ENCODE data around the gene GALNT18. TPM values are rescaled to one million over a fixed set of nuclear protein-coding genes. Genes with fewer than 3 reads are reported as not detected.

The GALNT18 gene
- total RNA-seq, 1 experiment from 2014 or later: 6.6 TPM

DNA sequence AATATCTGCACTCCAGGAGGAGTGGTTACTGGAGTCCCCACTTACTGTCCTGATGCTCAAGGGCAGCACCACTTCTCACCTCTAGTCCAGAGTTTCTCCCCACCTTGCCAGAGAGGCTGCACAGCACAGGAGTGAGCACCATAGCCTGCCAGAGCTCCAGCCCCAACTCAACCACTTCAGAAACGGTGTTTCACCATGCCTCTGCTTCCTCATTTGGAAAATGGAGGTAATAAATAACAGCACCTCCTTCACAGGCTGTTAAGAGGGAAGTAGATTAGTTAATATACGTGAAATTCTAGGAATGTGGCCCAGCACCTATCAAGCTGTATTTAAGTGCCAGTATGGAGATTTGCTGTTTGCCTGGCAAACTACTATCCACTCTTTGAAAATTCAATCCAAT, 63.0 kb downstream of the GALNT18 start:
- no peaks in the 10 kb centered on the region for H3K27me3 ChIP-seq (replicated peaks)
- no peak for DNase-seq (ENCODE audit: low read depth in 1 of 2, low spot score in 2 of 2)
- no peaks in the 10 kb centered on the region for H3K36me3 ChIP-seq
- no peak overlapping the region for H3K4me3 ChIP-seq
- no peak overlapping the region for H3K27ac ChIP-seq
- H3K4me1 ChIP-seq (replicated peaks): no peaks in the 10 kb centered on the region
- no peaks in the 10 kb centered on the region for H3K9me3 ChIP-seq (replicated peaks)

DNA sequence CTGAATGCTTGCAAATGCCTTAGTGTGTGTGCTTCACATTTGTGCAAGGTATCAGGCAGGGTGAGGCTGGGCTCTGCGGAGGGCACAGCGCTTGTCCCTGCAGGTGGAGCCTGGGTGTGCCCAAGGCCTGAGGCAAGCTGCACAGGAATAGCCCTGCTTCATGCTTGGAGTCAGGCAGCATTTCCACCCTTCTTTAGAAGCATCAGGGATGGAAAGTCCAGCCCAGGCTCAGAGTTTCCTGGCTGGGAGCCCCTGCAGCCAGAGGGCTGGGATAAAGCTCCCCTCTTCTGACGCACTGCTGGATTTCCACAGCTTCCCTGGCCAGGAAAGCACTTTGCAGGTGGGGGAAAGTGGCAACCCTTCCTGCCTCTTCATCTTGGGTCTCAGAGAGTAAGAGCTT, 63.4 kb downstream of the GALNT18 start:
- Histone ChIP-seq H3K4me1 (replicated peaks) (no peaks in the 10 kb centered on the region), H3K4me3 (no peak overlapping the region), H3K27me3 (replicated peaks) (no peaks in the 10 kb centered on the region), H3K27ac (no peak overlapping the region), H3K36me3 (no peaks in the 10 kb centered on the region), H3K9me3 (replicated peaks) (no peaks in the 10 kb centered on the region)
- DNase-seq (ENCODE audit: low read depth in 1 of 2, low spot score in 2 of 2): no peak

DNA sequence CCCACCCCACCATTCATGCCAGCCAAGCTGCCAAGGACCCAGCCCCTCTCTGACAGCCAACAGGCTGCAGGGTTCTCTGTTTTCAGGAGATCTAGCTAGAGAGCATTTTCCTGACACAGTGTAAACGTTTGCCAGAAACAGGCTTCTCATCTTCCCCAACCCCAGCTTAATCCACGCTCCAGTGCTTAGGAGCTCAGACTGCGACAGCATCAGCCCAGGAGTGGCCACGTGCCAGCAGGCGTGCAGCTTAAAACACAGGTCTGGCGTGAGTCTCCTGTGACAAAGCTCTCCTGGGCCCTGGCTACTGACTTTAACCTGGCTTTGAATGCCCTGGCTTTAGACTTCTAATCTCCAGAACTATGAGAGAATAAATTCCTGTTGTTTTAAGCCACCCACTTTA, 66.6 kb downstream of the GALNT18 start:
- no peaks in the 10 kb centered on the region for H3K27me3 ChIP-seq (replicated peaks)
- no peaks in the 10 kb centered on the region for H3K4me1 ChIP-seq (replicated peaks)
- no peak for DNase-seq (ENCODE audit: low read depth in 1 of 2, low spot score in 2 of 2)

DNA sequence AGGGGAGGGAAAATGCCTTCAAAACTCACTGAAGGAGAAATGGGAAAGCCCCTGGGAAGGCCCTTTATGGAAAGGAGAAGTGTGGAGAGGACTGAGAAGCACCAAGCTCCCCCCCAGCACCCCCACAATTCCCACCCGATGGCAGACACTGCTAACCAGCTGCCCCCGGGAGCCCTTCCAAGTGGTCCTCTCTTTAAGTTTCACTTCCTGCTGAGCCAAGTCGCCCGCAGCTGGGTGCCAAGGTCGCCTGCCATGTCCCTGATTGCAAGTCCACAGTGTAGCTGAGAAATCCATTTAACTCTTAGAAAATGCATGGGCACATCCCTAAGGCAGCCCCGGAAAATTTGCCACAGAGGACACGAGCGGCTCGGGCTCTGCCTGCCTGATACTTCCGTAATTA, 68.2 kb downstream of the GALNT18 start:
- no peak for DNase-seq (ENCODE audit: low read depth in 1 of 2, low spot score in 2 of 2)
- Histone ChIP-seq H3K27me3 (replicated peaks) (no peaks in the 10 kb centered on the region), H3K4me1 (replicated peaks) (no peaks in the 10 kb centered on the region), H3K4me3 (no peak overlapping the region), H3K9me3 (replicated peaks) (no peaks in the 10 kb centered on the region), H3K27ac (no peak overlapping the region), H3K36me3 (no peaks in the 10 kb centered on the region)

More for the DNA sequence above, 66.6 kb downstream of the GALNT18 start:
- H3K36me3 ChIP-seq: no peaks in the 10 kb centered on the region
- no peak overlapping the region for H3K4me3 ChIP-seq
- H3K27ac ChIP-seq: no peak overlapping the region
- no peaks in the 10 kb centered on the region for H3K9me3 ChIP-seq (replicated peaks)

DNA sequence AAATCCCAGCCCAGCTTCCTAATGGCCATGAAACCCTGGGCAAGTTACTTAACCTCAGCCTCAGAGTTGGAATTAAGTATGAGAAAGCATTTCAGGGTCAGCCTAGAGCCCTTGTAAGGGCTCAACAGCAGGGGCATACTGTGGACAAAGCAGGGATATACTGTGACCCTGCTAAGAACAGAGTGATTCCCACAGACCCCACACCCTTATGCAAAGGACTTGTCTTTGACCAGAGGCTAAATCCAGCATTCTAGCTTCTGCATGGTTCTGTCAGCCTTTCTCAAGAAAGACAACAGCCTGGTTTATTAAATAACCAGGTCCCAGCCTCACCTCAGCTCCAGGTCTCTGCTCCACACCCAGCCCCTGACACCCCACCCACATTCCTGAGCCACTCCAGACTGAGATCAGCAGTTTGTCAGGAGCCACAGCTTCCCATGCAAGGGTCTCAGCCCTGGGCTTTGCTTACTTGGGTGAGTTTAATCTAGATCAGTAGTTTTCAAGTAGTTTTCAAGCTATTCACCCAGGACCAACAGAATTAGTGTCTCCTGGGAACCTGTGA, 69.2 kb downstream of the GALNT18 start:
- H3K4me3 ChIP-seq: no peak overlapping the region
- no peaks in the 10 kb centered on the region for H3K4me1 ChIP-seq (replicated peaks)
- H3K9me3 ChIP-seq (replicated peaks): no peaks in the 10 kb centered on the region
- DNase-seq (ENCODE audit: low read depth in 1 of 2, low spot score in 2 of 2): no peak
- no peak overlapping the region for H3K27ac ChIP-seq
- H3K36me3 ChIP-seq: no peaks in the 10 kb centered on the region
- no peaks in the 10 kb centered on the region for H3K27me3 ChIP-seq (replicated peaks)

DNA sequence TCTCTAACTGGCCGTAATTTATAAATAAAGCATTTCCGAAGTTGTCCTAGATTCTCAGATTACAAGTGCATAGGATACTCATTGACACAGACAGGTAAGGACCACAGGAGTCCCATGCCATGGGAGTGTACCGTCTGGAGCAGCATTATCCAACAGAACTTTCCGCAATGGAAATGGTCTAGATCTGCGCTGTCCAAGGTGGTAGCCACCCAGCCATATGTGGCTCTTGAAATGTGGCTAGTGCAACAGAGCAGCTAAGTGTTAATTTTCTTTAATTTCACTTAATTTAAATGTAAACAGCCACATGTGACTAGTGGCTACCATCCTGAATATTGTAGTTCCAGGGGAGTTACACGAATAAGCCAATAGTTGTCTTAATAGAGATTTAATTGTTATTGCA, 71.3 kb downstream of the GALNT18 start:
- DNase-seq (ENCODE audit: low read depth in 1 of 2, low spot score in 2 of 2): no peak
- no peaks in the 10 kb centered on the region for H3K36me3 ChIP-seq
- no peaks in the 10 kb centered on the region for H3K9me3 ChIP-seq (replicated peaks)
- no peaks in the 10 kb centered on the region for H3K27me3 ChIP-seq (replicated peaks)
- H3K27ac ChIP-seq: no peak overlapping the region
- no peak overlapping the region for H3K4me3 ChIP-seq
- H3K4me1 ChIP-seq (replicated peaks): no peaks in the 10 kb centered on the region

DNA sequence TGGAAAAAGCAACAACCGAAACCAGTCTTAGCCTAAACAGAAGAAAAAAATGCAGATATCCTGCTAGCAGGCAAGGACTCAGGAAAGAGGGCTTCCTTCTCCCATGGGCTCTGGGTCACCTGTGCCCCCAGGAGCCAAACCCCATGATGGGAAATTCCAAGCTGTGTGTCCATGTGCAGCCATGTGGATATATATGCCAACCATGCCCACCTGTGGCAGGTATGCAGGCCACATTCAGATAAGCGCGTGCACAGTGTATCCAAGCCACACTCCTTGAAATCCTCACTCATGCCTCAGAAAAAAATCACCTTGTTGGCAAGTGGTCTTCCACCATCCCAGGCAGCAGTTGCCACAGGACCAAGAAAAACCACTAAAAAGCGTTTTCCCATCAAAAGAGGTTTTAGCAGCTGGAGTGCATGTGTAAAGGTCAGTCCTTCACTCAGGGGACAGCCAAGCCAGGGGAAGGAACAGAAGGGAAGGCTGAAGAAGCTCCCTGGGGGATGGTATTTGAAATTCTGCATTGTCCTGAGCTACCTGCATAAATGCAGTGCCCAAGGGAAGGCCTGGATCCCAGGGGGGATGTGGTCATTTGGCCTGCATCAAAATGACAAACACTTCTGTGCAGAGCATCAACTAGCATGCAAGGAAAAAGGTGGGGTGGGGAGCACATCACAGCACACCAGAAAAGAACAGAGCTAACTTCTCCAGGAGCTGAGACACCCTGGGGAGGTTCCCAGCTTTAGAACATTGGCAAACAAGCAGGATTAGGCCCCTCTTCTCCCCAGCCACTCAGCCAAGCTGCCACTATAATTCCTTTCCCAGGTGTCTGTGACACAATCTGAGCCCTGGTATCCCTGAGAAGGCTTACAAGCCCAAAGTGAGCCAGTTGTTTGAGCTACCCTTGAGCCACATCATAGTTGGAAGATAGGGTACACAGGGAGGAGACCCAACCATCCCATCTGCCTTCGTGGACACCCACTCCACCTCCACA, 76.2 kb downstream of the GALNT18 start:
- Histone ChIP-seq H3K36me3 (no peaks in the 10 kb centered on the region), H3K9me3 (replicated peaks) (no peaks in the 10 kb centered on the region), H3K27me3 (replicated peaks) (no peaks in the 10 kb centered on the region), H3K4me3 (no peak overlapping the region), H3K4me1 (replicated peaks) (no peaks in the 10 kb centered on the region), H3K27ac (no peak overlapping the region)
- no peak for DNase-seq (ENCODE audit: low read depth in 1 of 2, low spot score in 2 of 2)

DNA sequence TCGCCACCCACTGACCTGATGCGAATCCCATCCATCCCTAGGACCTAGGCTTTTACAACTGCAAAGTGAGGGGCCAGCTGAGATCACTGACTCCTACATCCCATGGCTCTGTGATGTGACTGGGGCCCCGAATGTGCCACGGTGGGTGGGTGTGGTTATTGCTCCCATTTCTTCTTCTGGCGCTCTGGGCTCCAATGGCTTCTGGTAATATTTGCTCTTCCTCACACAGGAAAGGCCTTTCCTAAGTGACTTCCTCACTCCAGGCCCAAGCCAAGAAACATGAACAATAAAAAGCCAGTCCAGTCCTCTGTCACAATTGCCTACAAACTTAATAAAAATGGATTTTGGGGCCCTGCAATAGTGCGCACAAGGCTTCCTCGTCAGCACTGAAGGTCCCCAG, 78.1 kb downstream of the GALNT18 start:
- H3K4me3 ChIP-seq: no peak overlapping the region
- DNase-seq (ENCODE audit: low read depth in 1 of 2, low spot score in 2 of 2): no peak
- H3K9me3 ChIP-seq (replicated peaks): no peaks in the 10 kb centered on the region
- no peaks in the 10 kb centered on the region for H3K36me3 ChIP-seq
- no peaks in the 10 kb centered on the region for H3K4me1 ChIP-seq (replicated peaks)
- H3K27me3 ChIP-seq (replicated peaks): no peaks in the 10 kb centered on the region
- no peak overlapping the region for H3K27ac ChIP-seq

DNA sequence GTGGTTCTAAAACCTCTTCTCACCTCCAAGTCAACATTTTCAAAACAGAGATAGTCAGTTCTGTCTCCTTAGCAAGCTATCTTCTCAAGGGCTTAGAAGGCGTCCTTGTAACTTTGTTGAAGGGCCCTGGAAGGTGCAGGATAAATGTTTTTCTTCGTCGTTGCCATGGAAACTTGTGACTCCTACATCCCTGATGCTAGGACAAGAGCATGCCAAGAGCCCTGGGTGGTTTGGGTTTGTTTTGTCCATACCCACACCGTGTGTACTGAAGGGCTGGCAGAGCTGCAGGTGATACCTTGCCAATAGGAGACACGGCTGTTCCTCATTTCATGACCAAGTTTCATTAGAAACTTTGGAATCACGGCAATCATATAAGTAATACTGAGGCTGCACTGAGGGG, 81.6 kb downstream of the GALNT18 start:
- Histone ChIP-seq H3K4me1 (replicated peaks) (no peaks in the 10 kb centered on the region), H3K27me3 (replicated peaks) (no peaks in the 10 kb centered on the region), H3K27ac (no peak overlapping the region), H3K4me3 (no peak overlapping the region), H3K9me3 (replicated peaks) (no peaks in the 10 kb centered on the region), H3K36me3 (no peaks in the 10 kb centered on the region)
- no peak for DNase-seq (ENCODE audit: low read depth in 1 of 2, low spot score in 2 of 2)

DNA sequence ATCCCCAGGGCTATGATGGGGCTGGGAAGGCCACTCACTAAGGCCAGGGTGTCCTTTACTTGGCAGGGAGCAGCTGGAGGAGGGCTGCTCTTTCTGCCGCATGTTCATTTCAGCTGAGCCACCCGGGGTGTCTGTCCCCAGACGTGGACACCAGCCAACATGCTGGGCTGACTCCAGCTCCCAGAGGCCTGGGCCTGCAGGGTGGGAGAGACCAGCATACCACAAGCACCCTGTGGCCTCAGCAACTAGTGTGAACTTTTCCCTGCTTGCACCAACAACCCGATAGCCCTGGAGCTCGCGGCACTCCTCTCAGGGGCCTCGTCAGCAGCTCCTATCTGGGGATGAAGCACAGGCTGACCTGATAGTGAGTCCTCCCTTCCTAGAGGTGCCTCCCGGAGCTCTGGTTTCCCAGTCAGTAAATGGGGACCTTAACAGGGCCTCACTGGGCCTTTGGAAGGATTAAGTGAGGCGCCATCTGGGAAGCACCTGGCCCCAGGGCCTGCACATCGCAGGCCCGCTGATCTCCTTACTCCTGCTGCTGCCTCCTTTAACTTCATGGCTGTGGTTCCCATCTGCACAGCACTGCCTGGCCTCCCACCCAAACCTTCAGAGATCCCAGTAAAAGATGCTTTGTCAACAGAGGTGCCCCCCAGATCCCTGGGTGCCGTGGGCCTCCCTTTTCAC, 83.4 kb downstream of the GALNT18 start:
- Histone ChIP-seq H3K27me3 (replicated peaks) (no peaks in the 10 kb centered on the region), H3K27ac (no peak overlapping the region), H3K4me3 (no peak overlapping the region), H3K36me3 (no peaks in the 10 kb centered on the region), H3K4me1 (replicated peaks) (no peaks in the 10 kb centered on the region), H3K9me3 (replicated peaks) (no peaks in the 10 kb centered on the region)
- no peak for DNase-seq (ENCODE audit: low read depth in 1 of 2, low spot score in 2 of 2)

DNA sequence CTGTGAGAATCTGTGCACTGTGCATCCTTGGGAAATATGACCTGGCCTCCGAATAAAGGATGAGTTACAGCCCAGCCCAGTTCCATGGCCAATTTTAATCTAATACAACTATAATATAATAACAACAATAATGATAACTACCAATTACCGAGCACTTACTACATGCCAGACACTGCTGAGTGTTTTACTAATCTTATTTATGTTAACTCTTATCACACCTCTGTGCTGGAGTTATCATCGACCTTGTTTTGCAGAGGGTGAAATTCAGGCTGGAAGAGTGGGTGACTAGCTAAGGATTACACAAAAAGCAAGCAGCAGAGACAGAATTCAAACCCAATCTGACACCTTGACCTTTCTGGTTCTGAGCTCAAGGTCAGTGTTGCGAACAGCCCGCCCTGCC, 83.9 kb downstream of the GALNT18 start:
- H3K36me3 ChIP-seq: no peaks in the 10 kb centered on the region
- no peak overlapping the region for H3K4me3 ChIP-seq
- DNase-seq (ENCODE audit: low read depth in 1 of 2, low spot score in 2 of 2): no peak
- H3K27me3 ChIP-seq (replicated peaks): no peaks in the 10 kb centered on the region
- H3K9me3 ChIP-seq (replicated peaks): no peaks in the 10 kb centered on the region
- H3K27ac ChIP-seq: no peak overlapping the region
- no peaks in the 10 kb centered on the region for H3K4me1 ChIP-seq (replicated peaks)

DNA sequence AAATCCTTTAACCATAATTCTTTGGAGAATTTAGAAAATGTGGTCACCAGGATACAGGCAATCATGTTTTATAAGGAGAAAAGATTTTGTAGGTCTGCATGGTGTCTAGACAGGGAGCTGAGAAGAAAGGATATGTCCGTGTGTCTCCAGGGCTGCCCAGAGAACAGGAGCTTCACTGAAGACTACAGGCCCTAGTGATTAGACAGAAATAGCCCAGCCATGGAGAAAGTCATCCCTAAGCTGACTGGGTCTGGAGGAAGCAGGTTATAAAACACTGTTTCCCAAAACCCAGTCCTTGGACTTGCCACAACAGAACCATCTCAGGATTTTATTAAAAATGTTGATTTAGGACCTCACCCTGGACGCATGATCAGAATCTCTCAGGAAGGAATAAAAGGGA, 84.4 kb downstream of the GALNT18 start:
- no peak overlapping the region for H3K4me3 ChIP-seq
- H3K9me3 ChIP-seq (replicated peaks): no peaks in the 10 kb centered on the region
- H3K36me3 ChIP-seq: no peaks in the 10 kb centered on the region
- no peaks in the 10 kb centered on the region for H3K4me1 ChIP-seq (replicated peaks)
- no peak for DNase-seq (ENCODE audit: low read depth in 1 of 2, low spot score in 2 of 2)
- no peak overlapping the region for H3K27ac ChIP-seq
- no peaks in the 10 kb centered on the region for H3K27me3 ChIP-seq (replicated peaks)

DNA sequence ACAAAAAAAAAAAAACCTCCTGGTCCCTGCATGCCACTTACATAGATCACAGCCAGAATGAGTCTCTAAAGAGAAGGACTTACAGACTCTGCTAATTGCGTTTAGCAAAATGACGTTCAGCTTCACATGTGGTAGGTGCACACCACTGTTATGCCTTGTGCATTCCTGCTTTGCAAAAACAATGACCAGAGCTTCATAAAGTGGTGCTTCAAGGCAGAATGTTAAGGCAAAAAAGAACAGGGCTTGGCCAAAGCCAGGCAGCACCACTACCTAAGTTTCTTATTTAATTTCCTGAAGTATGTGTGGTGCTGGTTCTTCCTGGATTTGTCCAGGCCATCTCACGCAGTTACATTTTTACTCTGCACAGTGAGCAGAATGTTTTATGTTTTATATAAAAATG, 85.2 kb downstream of the GALNT18 start:
- no peak for DNase-seq (ENCODE audit: low read depth in 1 of 2, low spot score in 2 of 2)
- no peak overlapping the region for H3K27ac ChIP-seq
- H3K4me1 ChIP-seq (replicated peaks): no peaks in the 10 kb centered on the region
- no peak overlapping the region for H3K4me3 ChIP-seq
- H3K9me3 ChIP-seq (replicated peaks): no peaks in the 10 kb centered on the region
- H3K27me3 ChIP-seq (replicated peaks): no peaks in the 10 kb centered on the region
- no peaks in the 10 kb centered on the region for H3K36me3 ChIP-seq

DNA sequence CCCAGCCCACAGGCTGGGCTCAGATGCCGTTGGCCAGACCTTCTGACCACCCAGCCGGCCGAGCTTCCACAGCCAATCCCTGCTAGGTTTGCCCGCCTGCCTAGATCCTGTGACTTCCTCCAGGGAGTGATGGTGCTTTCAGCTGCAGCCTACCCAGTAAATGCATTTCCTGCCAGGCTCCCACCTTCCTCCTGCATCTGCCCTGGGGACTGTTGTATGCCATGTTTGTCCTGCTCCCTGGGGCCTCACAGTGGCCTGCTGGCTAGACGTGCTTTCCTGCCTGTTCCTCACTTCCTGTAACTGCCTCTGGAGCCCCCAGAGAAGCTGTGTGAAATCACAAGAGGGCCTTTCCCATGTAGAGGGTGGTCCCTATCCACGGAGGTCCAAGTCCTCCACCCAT, 86.2 kb downstream of the GALNT18 start:
- no peak overlapping the region for H3K4me3 ChIP-seq

More for the DNA sequence above, 86.2 kb downstream of the GALNT18 start:
- H3K9me3 ChIP-seq (replicated peaks): no peaks in the 10 kb centered on the region
- no peak overlapping the region for H3K27ac ChIP-seq
- no peaks in the 10 kb centered on the region for H3K36me3 ChIP-seq
- no peaks in the 10 kb centered on the region for H3K27me3 ChIP-seq (replicated peaks)
- H3K4me1 ChIP-seq (replicated peaks): no peaks in the 10 kb centered on the region
- no peak for DNase-seq (ENCODE audit: low read depth in 1 of 2, low spot score in 2 of 2)
